ENCODE data around the gene SYTL1.

SYTL1 gene

DNA sequence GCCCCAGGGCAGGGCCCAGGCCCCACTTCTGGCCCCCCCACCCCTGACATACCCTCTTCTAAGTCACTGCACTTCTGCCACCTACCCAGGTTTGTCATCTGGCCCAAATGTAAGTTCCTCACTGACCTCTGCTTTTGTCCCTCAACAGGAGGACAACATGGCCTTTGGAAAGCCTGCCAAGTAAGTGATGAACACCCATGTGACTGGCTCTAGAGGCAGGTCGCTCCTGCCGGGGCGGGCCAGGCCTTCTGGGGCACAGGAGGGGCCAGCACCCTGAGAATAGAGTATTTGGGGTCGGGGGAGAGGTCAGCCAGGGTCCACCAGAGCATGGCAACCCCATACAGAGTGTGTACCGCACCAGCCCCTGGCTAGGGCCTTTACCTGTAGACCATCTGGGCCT lies 9.9 kb upstream of the SYTL1 start:
- no peak for TF ChIP-seq ZNF274 (IDR thresholded peaks at IDR 0.05; ENCODE audit: low read depth, low read length)
- H3K4me3 ChIP-seq (ENCODE audit: low read length): no peak overlapping the region

DNA sequence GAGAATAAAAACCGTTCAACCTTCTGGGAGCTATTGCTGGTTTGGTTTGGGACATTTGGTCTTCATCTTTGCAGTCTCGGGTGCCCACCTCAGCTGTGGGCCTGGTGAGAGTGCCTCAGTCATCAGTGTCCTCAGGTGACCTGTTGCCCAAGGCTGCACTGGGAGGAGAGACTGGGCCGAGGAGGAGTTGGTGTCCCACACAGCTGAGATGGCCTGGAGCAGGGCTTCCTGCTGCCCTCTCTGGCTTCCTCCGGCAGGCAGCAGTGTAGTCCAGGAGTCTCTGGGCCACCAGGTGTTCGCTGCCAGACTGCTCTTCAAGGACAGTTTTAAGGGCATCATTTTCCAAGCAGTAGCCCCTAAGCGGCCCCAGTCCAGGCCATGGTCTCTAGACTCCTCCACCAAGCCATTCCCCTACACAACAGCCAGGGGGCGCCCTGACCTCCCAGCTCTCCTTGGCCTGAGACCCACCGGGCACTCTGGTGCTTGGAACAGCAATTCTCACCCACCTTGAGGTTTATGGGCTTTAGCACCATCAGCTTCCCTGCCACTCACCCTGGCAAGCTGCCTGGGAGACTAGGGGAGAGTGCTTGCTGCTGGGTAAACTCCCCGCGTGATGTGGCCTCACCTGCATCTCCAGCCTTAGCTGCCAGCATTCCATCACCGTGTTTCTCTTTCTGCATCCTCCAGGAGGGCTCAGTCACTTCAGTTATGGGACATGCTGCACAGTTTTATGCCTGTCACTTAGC lies 9.1 kb upstream of the SYTL1 start:
- H3K4me3 ChIP-seq (ENCODE audit: low read length): no peak overlapping the region
- no peak for TF ChIP-seq ZNF274 (IDR thresholded peaks at IDR 0.05; ENCODE audit: low read depth, low read length)

DNA sequence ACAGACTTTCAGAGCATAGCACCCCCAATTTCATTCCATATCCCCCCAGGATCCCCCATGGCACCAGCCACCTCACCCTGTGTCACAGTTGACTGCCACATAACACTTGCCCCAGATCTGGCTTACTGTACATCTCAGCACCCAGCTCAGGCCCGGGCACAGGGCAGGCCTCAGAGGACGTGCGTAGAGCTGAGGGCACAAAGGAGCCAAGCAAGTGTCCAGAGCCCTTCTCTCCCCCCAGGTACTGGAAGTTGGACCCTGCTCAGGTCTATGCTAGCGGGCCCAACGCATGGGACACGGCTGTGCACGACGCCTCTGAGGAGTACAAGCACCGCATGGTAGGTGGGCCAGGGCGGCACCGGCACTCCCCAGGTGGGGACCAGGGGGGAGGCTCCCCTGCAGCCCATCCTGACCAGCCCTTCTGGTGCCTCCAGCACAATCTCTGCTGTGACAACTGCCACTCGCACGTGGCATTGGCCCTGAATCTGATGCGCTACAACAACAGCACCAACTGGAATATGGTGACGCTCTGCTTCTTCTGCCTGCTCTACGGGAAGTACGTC lies 8.0 kb upstream of the SYTL1 start:
- no peak overlapping the region for H3K4me3 ChIP-seq (ENCODE audit: low read length)
- TF ChIP-seq ZNF274 (IDR thresholded peaks at IDR 0.05; ENCODE audit: low read depth, low read length): no peak

DNA sequence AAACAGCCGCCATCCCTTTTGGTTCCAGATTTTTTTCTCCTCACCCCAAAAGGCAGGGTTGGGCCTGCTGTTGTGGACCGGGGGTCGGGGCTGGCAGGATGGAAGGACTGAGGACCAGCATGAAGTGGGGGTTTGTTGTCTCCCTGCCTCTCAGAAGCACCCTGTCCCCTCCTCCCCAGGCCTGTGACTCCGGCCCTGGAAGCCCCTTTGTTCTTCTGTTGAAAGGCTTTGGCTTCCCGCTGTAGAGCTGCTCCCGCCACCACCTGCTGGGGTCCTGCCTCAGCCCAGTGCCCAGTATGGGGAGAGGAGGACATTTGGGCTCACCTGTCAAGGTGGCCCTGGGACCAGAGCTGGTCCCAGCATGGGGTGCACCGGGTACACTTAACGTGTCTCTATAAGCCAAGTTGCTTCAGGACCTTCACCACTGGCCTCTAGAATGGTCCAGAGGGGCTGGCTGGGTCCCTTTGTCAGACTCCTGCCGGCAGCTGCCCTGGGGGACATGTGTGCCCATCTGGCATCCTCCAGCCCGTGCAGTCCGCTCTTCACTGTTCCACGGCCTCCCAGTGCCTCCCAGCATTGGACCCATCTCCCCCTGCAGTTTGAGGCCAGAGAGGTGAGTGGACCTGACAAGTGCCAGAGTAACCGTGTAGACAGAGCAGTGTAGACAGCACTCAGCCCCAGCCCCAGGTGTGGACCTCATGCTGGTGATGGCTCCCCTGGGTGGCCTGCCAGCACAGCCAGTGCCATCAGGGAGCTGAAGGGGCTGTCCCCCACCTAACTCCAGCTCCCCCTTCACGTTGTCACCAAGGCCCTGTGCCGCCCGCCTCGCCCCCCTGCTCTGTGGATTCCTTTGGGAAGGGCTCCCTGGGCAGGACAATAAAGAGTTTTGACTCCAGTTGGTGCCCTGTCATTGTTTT lies 6.1 kb upstream of the SYTL1 start:
- TF ChIP-seq ZNF274 (IDR thresholded peaks at IDR 0.05; ENCODE audit: low read depth, low read length): no peak
- H3K4me3 ChIP-seq (ENCODE audit: low read length): no peak overlapping the region

DNA sequence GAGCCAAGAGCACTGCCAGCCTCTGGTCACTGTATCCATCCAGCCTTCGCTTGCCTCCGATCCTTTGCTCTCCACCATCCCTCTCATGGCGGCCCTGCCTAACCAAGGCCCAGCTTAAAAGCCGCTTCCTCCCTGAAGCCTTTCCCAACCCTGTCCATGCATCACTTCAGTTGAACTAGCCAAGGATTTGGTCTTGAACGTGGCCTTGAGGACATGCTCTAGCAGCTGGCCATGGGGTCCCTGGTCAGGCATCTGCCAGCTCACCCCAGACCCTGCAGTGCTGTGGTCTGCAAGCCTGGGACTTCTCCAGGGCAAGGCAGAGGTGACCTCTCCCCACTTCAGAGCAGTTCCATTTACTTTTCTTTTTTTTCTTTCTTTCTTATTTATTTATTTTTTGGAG lies 5.1 kb upstream of the SYTL1 start:
- no peak for TF ChIP-seq ZNF274 (IDR thresholded peaks at IDR 0.05; ENCODE audit: low read depth, low read length)
- no peak overlapping the region for H3K4me3 ChIP-seq (ENCODE audit: low read length)

DNA sequence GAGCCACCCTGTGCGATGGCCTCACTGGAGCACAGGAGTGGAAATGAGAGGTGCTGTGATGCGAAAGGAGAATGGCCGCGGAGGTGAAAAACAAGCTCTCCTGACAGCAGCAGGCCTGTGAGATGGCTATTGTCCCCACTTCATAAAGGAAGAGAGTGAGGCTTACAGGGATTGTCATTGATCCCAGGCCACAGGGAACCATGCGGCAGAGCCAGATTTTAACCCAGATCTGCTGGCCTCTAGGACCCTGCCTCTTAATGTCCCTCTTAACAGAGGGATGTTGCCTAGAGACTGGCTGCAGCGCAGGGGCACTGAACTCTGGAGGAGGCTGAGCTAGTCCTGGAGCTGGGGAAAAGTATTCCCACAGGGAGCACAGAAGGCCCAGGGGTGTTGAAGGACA lies 3.1 kb upstream of the SYTL1 start:
- H3K4me3 ChIP-seq (ENCODE audit: low read length): no peak overlapping the region
- no peak for TF ChIP-seq ZNF274 (IDR thresholded peaks at IDR 0.05; ENCODE audit: low read depth, low read length)

DNA sequence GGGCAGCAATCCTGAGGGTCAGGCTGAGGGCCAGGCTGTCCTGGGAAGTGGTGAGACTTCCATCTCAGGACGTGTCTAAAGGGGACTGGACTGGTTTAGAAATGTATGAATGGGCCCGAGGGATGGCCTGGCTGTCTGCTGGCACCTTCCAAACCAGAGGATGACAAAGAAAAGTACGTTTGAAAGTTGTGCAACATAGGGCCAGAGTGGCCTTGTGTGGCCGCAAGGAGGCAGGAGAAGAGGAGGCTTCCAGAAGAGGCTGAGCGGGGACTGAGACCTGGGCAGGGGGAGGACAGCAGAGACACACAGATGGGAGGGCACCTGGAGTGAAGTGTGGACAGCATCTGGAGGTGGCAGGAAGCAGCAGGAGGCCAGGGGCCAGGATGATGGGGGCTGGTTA lies 2.6 kb upstream of the SYTL1 start:
- no peak for TF ChIP-seq ZNF274 (IDR thresholded peaks at IDR 0.05; ENCODE audit: low read depth, low read length)
- H3K4me3 ChIP-seq (ENCODE audit: low read length): no peak overlapping the region

DNA sequence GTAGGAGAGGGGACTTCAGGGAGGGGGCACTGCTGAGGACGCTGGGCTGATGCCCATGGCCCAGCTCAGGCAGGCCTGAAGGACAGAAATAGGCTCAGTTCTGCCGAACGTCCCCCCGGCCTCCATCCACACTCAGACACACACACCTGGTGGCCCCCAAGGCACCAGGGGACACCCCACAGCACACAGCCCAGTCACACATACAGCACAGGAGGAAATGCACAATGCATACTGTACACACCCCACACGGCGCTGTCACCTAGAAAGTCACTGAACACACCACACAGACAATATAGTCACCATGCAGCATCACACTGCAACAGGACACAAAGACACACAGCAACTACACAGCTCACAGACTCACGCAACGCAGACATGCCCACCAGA lies 562 bp downstream of the SYTL1 start:
- peak overlapping the region; percentile 68; the same call in 1 of the 2 replicates for H3K4me3 ChIP-seq (ENCODE audit: low read length)
- TF ChIP-seq ZNF274 (IDR thresholded peaks at IDR 0.05; ENCODE audit: low read depth, low read length): no peak

DNA sequence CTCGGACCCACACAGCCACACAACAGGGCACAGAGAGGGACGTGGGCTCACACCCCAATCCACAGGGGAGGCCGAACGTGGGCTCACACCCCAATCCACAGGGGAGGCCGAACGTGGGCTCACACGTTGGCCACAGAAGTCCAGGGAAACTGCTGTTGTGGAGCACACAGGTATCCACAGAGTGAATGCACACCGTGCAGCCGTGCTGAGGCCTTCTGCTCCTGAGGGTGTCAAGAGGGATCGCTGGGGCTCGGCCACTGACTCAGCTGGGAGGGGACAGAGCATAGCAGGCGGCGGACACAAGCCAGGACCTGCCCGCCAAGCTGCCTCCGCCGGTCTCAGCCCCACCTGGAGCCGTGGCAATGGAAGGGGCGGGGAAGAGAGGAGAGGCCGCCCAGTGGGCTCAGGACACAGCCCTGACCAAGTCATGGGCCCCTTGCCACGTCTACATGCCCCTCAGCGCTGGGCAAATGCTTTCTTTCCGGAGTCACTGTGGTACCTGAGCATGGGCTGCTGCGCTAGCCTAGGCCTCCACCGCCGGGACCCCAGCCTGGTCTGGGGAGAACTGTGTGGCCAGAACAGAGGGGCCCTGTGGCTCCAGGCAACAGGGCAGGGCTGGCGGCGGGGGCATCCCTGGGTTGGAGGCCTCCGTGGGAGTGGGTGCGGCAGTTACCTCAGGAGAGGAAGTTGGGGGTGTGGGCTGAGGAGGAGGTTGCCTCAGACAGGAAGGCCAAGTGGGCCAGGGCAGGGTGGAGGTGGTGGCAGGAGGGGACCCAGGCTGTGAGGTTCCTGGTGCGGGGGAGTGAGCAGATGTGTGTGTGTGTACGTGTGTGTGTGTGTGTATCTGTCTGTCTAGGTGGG lies 1.2 kb downstream of the SYTL1 start:
- H3K4me3 ChIP-seq (ENCODE audit: low read length): peak overlapping the region; percentile 68; the same call in 1 of the 2 replicates
- TF ChIP-seq ZNF274 (IDR thresholded peaks at IDR 0.05; ENCODE audit: low read depth, low read length): no peak

DNA sequence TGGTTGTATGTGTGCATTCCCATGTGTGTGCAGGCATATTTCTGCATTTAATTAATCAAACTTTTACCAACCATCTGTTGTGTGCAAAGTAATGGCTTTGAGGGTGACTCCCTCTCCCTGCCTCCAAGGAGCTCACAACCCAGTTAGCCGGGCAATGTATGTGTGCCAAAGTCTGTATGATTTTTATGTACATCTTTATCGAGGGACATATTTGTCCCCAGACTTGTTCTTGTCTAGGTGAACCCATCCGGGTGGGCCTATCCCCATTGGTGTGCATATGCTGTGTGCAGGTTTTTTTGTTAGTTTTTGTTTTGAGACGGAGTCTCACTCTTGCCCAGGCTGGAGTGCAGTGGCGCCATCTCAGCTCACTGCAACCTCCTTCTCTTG lies 1.8 kb downstream of the SYTL1 start:
- peak overlapping the region; percentile 68; the same call in 1 of the 2 replicates for H3K4me3 ChIP-seq (ENCODE audit: low read length)

DNA sequence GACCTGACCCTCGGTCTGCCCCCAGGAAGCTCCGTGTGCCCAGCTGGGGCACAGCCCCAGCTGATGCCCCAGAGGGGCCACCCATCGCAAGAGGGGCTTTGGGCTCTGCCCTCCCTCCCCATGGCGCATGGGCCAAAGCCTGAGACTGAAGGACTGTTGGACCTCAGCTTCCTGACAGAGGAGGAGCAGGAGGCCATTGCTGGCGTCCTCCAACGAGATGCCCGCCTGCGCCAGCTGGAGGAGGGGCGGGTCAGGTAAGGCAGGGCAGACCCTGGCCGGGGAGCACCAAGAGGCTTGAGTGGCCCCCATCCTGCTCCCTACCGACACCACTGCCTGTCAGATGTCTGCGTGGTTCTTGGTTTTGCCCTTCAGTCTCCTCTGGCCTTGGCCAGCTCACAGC lies 3.5 kb downstream of the SYTL1 start:
- TF ChIP-seq ZNF274 (IDR thresholded peaks at IDR 0.05; ENCODE audit: low read depth, low read length): no peak
- H3K4me3 ChIP-seq (ENCODE audit: low read length): no peak overlapping the region

More for the DNA sequence above, 1.8 kb downstream of the SYTL1 start:
- TF ChIP-seq ZNF274 (IDR thresholded peaks at IDR 0.05; ENCODE audit: low read depth, low read length): no peak

DNA sequence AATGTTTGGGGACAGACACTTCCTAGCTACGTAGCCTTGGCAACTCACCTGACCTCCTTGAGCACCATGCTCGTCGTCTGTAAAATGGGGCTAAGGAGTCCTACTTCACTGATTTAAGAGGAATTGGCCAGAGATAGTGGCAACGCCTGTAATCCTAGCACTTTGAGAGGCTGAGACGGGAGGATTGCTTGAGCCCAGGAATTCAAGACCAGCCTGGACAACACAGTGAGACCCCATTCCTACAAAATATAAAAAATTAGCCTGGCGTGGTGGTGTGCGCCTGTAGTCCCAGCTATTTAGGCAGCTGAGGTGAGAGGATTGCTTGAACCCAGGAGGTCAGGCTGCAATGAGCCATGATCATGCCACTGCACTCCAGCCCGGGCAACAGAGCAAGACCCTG lies 4.5 kb downstream of the SYTL1 start:
- no peak for TF ChIP-seq ZNF274 (IDR thresholded peaks at IDR 0.05; ENCODE audit: low read depth, low read length)
- no peak overlapping the region for H3K4me3 ChIP-seq (ENCODE audit: low read length)

DNA sequence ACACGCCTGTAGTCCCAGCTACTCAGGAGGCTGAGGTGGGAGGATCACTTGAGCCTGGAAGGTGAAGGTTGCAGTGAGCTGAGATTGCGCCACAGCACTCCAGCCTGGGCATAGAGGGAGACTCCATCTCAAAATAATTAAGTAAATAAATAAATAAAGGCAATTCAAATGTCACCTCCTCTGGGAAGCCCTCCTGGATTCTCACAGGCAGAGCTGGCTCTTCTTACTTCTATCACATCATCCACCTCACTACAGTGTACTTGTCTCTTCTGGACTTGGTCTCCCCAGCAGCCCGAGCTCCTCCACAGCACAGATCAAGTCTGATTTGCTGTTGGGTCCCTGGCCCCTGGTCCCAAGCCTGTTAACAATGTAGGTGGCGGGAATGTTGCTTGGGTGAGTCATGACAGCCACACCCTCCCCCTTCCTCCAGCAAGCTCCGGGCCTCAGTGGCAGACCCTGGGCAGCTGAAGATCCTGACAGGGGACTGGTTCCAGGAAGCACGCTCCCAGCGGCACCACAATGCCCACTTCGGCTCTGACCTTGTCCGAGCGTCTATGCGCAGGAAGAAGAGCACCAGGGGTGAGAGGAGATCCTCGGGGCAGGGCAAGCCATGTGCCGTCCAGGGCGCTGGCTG lies 5.3 kb downstream of the SYTL1 start:
- H3K4me3 ChIP-seq (ENCODE audit: low read length): no peak overlapping the region
- TF ChIP-seq ZNF274 (IDR thresholded peaks at IDR 0.05; ENCODE audit: low read depth, low read length): no peak

Data from GM08714 (cell line).